IMR-90 (cell line): ENCODE results near the gene OR5W2. TPM values are rescaled to one million over a fixed set of nuclear protein-coding genes. Genes with fewer than 3 reads are reported as not detected.

Experiments
- ATAC-seq: fragments of 200-7000 bp; cut with Tn5 transposase; 2 replicates; pipeline ENCODE4 v1.9.1; 2020; ENCODE audit warnings: low read depth, mild to moderate bottlenecking, moderate library complexity
- BruUV-seq: library from RNA; stranded (reverse); fragments of 400-500 nt; replicated peaks from 2 replicates; lab custom pipeline; 2021; lab: Mats Ljungman, UMichigan
- CTCF ChIA-PET: fragments of 300-600 bp; formaldehyde crosslinking; extraction: SDS; loops from one replicate; lab custom pipeline; 2021; ENCODE audit warnings: antibody characterized with exemption; lab: Yijun Ruan, JAX
- POLR2A ChIA-PET: fragments of 300-600 bp; sonication (Branson Sonifier 250); formaldehyde crosslinking; loops from one replicate; lab custom pipeline; 2022; ENCODE audit warnings: antibody characterized with exemption; ENCODE audit not compliant: unreplicated experiment; lab: Charles Lee
- DNase-seq: peaks from one replicate; pipeline ENCODE4 v3.0.0; 2013
- H2AFZ ChIP-seq: replicated peaks from 2 replicates; pipeline ENCODE3; 2013; ENCODE audit warnings: low read length, mild to moderate bottlenecking; ENCODE audit not compliant: poor library complexity
- H2AK5ac ChIP-seq: 2 replicates; pipeline ENCODE4 v1.6.1; 2013; ENCODE audit warnings: low read depth, low read length, inconsistent platforms
- H2AK9ac ChIP-seq: replicated peaks from 2 replicates; pipeline ENCODE3; 2013; ENCODE audit warnings: mild to moderate bottlenecking, low read depth, low read length, moderate library complexity; ENCODE audit not compliant: poor library complexity
- H2BK120ac ChIP-seq: 2 replicates; pipeline ENCODE4 v1.6.1; 2013; ENCODE audit warnings: low read depth, low read length, inconsistent platforms
- H2BK15ac ChIP-seq: 3 replicates; pipeline ENCODE4 v1.6.1; 2013; ENCODE audit warnings: low read depth, low read length, inconsistent platforms
- H2BK20ac ChIP-seq: 2 replicates; pipeline ENCODE4 v1.6.1; 2013; ENCODE audit warnings: low read depth, mild to moderate bottlenecking, inconsistent platforms, low read length, moderate library complexity
- H2BK5ac ChIP-seq: 2 replicates; pipeline ENCODE4 v1.6.1; 2013; ENCODE audit warnings: mild to moderate bottlenecking, low read depth, low read length, inconsistent platforms; ENCODE audit not compliant: poor library complexity, severe bottlenecking
- H3K14ac ChIP-seq: replicated peaks from 2 replicates; pipeline ENCODE4 v1.6.1; 2013; ENCODE audit warnings: low read depth, low read length, inconsistent platforms
- H3K18ac ChIP-seq: 2 replicates; pipeline ENCODE4 v1.6.1; 2013; ENCODE audit warnings: low read depth, low read length, control low read depth
- H3K23ac ChIP-seq: 2 replicates; pipeline ENCODE4 v1.6.1; 2013; ENCODE audit warnings: low read depth, low read length, inconsistent platforms
- H3K27ac ChIP-seq: 2 replicates; pipeline ENCODE4 v1.5.1; 2013; ENCODE audit warnings: mild to moderate bottlenecking, control low read depth, low read length; ENCODE audit not compliant: insufficient read depth
- H3K27me3 ChIP-seq: 2 replicates; pipeline ENCODE4 v1.6.1; 2013; ENCODE audit warnings: low read length; ENCODE audit not compliant: control insufficient read depth, insufficient read depth
- H3K36me3 ChIP-seq: 2 replicates; pipeline ENCODE4 v1.6.1; 2013; ENCODE audit warnings: low read length, mixed read lengths; ENCODE audit not compliant: control insufficient read depth, insufficient read depth
- H3K4ac ChIP-seq: 2 replicates; pipeline ENCODE4 v1.6.1; 2013; ENCODE audit warnings: low read depth, low read length, inconsistent platforms
- H3K4me1 ChIP-seq: 2 replicates; pipeline ENCODE4 v1.6.1; 2013; ENCODE audit warnings: low read length, mixed read lengths; ENCODE audit not compliant: control insufficient read depth, insufficient read depth
- H3K4me2 ChIP-seq: 2 replicates; pipeline ENCODE4 v1.6.1; 2013; ENCODE audit warnings: low read depth, mild to moderate bottlenecking, control low read depth, low read length, moderate library complexity
- H3K4me3 ChIP-seq: 2 replicates; pipeline ENCODE4 v1.5.1; 2013; ENCODE audit warnings: low read depth, mild to moderate bottlenecking, control low read depth, low read length, moderate library complexity; ENCODE audit not compliant: insufficient read depth
- H3K56ac ChIP-seq: 2 replicates; pipeline ENCODE4 v1.6.1; 2013; ENCODE audit warnings: low read length, inconsistent platforms; ENCODE audit not compliant: insufficient read depth; ENCODE audit errors: extremely low read depth
- H3K79me1 ChIP-seq, 2 experiments: 2 replicates each; pipeline ENCODE4 v1.6.1; 2013; ENCODE audit warnings: low read length in 2 of 2, inconsistent platforms in 1 of 2, low read depth in 1 of 2
- H3K9ac ChIP-seq: 2 replicates; pipeline ENCODE4 v1.6.1; 2013; ENCODE audit warnings: low read depth, low read length, control low read depth
- H3K9me1 ChIP-seq: 2 replicates; pipeline ENCODE4 v1.6.1; 2013; ENCODE audit warnings: low read length, inconsistent platforms; ENCODE audit not compliant: insufficient read depth
- H3K9me3 ChIP-seq: 2 replicates; pipeline ENCODE4 v1.6.1; 2013; ENCODE audit warnings: low read length; ENCODE audit not compliant: control insufficient read depth, insufficient read depth
- H4K20me1 ChIP-seq: 2 replicates; pipeline ENCODE4 v1.6.1; 2013; ENCODE audit warnings: low read length, inconsistent platforms; ENCODE audit not compliant: insufficient read depth
- H4K5ac ChIP-seq: 2 replicates; pipeline ENCODE4 v1.6.1; 2013; ENCODE audit warnings: mild to moderate bottlenecking, low read depth, low read length, control low read depth
- H4K8ac ChIP-seq, 2 experiments: 2 replicates each; pipeline ENCODE4 v1.6.1; 2013; ENCODE audit warnings: low read depth in 2 of 2, low read length in 2 of 2, control low read depth in 1 of 2, inconsistent platforms in 1 of 2
- H4K91ac ChIP-seq: 2 replicates; pipeline ENCODE4 v1.6.1; 2013; ENCODE audit warnings: low read depth, low read length, inconsistent platforms; ENCODE audit not compliant: insufficient read depth
- RAD21 ChIP-seq: IDR thresholded peaks from 2 replicates; pipeline ENCODE4 v1.6.1; 2012; ENCODE audit warnings: low read length, improper control_type of control experiment
- USF2 ChIP-seq: fragments of 150-350 bp; IDR thresholded peaks from 2 replicates; pipeline ENCODE4 v1.6.1; 2017; ENCODE audit warnings: mild to moderate bottlenecking, antibody characterized with exemption, low read length, low read depth
- WGBS, 2 experiments: methylation state at CpG; one replicate each; pipeline versions ENCODE4 v1.1.5 to v1.1.7; 2013; ENCODE audit warnings: missing lambda C conversion rate in 2 of 2; ENCODE audit not compliant: insufficient read length in 1 of 2; ENCODE audit errors: extremely low coverage in 2 of 2; 5-methylcytosine and 5-hydroxymethylcytosine counted together
- dilution Hi-C: fragments of 300-500 bp; cut with HindIII; formaldehyde crosslinking; loops from one replicate; pipeline ENCODE4 v1.14.3; 2018; ENCODE audit warnings: low sequenced_read_pairs; ENCODE audit not compliant: unreplicated experiment
- in situ Hi-C: fragments of 300-500 bp; cut with MboI; formaldehyde crosslinking; loops from 3 replicates; pipeline ENCODE4 v1.14.3; 2019; ENCODE audit warnings: low sequenced_read_pairs, inconsistent platforms, mixed read lengths
- intact Hi-C: fragments of 100-400 bp; cut with micrococcal nuclease; formaldehyde crosslinking; loops from 2 replicates; pipeline ENCODE4 v1.10.0; 2022
- polyA plus RNA-seq, 3 experiments: library from polyadenylated mRNA; depleted of rRNA; stranded (reverse); fragments of >200 nt; gene quantifications; 2 replicates each; pipeline ENCODE4 v1.2.3, GENCODE V29; 2012; ENCODE audit warnings: low replicate concordance in 1 of 3
- total RNA-seq: library from RNA; depleted of rRNA; stranded (reverse); fragments of >200 nt; gene quantifications from 2 replicates; pipeline ENCODE4 v1.2.3, GENCODE V29; 2012
- TF ChIP-seq, protein P1 (sequence below): conservative IDR thresholded peaks from 2 replicates; pipeline ENCODE4 v1.5.1; 2012; ENCODE audit warnings: mild to moderate bottlenecking, low read depth, low read length, improper control_type of control experiment

The OR5W2 gene
- total and polyA plus RNA-seq, 2 of the 4 experiments (the other 2 are of a cell fraction): not detected

GRCh38 chr11:55942785-55943392 is 28.5 kb upstream of the OR5W2 start:
- H3K23ac ChIP-seq: no peak overlapping the region
- no peak overlapping the region for H3K9ac ChIP-seq
- H3K27me3 ChIP-seq: no peaks in the 10 kb centered on the region
- H3K56ac ChIP-seq: no peak overlapping the region
- H2AFZ ChIP-seq: no peak overlapping the region
- ATAC-seq (no peak), DNase-seq (peak; percentile 7)
- H2AK5ac ChIP-seq: no peak overlapping the region
- no peaks in the 10 kb centered on the region for H3K36me3 ChIP-seq
- H4K8ac ChIP-seq: no peak overlapping the region
- no peak overlapping the region for H4K91ac ChIP-seq
- H3K18ac ChIP-seq: no peak overlapping the region
- no peaks in the 10 kb centered on the region for H3K9me3 ChIP-seq
- H3K27ac ChIP-seq: no peak overlapping the region
- no peaks in the 10 kb centered on the region for H4K20me1 ChIP-seq
- no peak overlapping the region for H3K4ac ChIP-seq
- H4K5ac ChIP-seq: no peak overlapping the region
- BruUV-seq: no TSS peak
- in situ Hi-C loops (no loop called here), intact Hi-C loops (loop anchor here (5.0 kb wide), 1 partner anchor 844 kb away; no protein-coding TSS in a partner anchor), dilution Hi-C loops (no loop called here)
- H2BK15ac ChIP-seq: no peak overlapping the region
- CTCF ChIA-PET: no interaction called here
- H3K4me1 ChIP-seq: no peaks in the 10 kb centered on the region
- no peaks in the 10 kb centered on the region for H3K79me1 ChIP-seq
- no peak overlapping the region for H2BK5ac ChIP-seq
- no CpG with 5 or more reads among the region's 3 CpGs for WGBS, 2 experiments
- H2BK120ac ChIP-seq: no peak overlapping the region
- H3K14ac ChIP-seq: no peak overlapping the region
- H2BK20ac ChIP-seq: no peak overlapping the region
- H2AK9ac ChIP-seq: no peak overlapping the region
- TF ChIP-seq USF2 (no peak), RAD21 (peak; percentile 27)
- TF ChIP-seq, protein P1, sequence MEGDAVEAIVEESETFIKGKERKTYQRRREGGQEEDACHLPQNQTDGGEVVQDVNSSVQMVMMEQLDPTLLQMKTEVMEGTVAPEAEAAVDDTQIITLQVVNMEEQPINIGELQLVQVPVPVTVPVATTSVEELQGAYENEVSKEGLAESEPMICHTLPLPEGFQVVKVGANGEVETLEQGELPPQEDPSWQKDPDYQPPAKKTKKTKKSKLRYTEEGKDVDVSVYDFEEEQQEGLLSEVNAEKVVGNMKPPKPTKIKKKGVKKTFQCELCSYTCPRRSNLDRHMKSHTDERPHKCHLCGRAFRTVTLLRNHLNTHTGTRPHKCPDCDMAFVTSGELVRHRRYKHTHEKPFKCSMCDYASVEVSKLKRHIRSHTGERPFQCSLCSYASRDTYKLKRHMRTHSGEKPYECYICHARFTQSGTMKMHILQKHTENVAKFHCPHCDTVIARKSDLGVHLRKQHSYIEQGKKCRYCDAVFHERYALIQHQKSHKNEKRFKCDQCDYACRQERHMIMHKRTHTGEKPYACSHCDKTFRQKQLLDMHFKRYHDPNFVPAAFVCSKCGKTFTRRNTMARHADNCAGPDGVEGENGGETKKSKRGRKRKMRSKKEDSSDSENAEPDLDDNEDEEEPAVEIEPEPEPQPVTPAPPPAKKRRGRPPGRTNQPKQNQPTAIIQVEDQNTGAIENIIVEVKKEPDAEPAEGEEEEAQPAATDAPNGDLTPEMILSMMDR: peak; percentile 45
- H3K4me2 ChIP-seq: no peak overlapping the region
- no peak overlapping the region for H3K4me3 ChIP-seq
- no peaks in the 10 kb centered on the region for H3K9me1 ChIP-seq
- POLR2A ChIA-PET: no interaction called here
